Vagina (tissue), 2 donors: ENCODE data around the gene ERCC8.

Experiments used
- POLR2A ChIP-seq, 2 donors: fragments of 450-650 bp; IDR thresholded peaks; one replicate each; pipeline ENCODE4 v1.6.1; 2017; ENCODE audit warnings: antibody characterized with exemption in 2 of 2, mild to moderate bottlenecking in 2 of 2, moderate library complexity in 2 of 2
- TF ChIP-seq, protein P1 (sequence below), 3 experiments: fragments of 450-650 bp in 2 of 3; fragments of 200-600 bp in 1 of 3; sonication (generic) in 1 of 3; IDR thresholded peaks; one replicate each; pipeline ENCODE4 v1.5.1; 2017 to 2019; ENCODE audit warnings: antibody characterized with exemption in 3 of 3, mild to moderate bottlenecking in 2 of 3, moderate library complexity in 2 of 3

DNA sequence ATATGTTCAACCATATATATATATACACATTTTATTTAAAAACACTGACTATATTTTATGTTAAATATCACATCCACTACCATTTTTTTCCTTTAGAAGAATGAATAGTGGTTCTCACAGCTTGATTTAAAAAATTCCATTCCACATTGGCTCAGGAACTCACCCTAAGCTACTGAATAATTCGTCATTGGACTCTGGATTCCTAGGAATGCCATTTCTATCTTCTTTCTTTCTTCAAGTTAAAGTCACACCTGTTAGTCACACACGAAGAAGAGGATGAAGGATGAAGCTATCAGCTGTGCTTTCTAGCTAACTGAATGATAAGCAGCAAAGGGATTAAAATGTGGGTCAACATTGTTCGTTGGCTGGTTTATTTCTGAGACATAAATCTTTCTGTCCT, 108.7 kb downstream of the ERCC8 start:
- TF ChIP-seq, protein P1, sequence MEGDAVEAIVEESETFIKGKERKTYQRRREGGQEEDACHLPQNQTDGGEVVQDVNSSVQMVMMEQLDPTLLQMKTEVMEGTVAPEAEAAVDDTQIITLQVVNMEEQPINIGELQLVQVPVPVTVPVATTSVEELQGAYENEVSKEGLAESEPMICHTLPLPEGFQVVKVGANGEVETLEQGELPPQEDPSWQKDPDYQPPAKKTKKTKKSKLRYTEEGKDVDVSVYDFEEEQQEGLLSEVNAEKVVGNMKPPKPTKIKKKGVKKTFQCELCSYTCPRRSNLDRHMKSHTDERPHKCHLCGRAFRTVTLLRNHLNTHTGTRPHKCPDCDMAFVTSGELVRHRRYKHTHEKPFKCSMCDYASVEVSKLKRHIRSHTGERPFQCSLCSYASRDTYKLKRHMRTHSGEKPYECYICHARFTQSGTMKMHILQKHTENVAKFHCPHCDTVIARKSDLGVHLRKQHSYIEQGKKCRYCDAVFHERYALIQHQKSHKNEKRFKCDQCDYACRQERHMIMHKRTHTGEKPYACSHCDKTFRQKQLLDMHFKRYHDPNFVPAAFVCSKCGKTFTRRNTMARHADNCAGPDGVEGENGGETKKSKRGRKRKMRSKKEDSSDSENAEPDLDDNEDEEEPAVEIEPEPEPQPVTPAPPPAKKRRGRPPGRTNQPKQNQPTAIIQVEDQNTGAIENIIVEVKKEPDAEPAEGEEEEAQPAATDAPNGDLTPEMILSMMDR (IDR thresholded peaks at IDR 0.05): no peak
- no peak for TF ChIP-seq POLR2A (IDR thresholded peaks at IDR 0.05)
